ENCODE data around the gene CPNE7.

DNA sequence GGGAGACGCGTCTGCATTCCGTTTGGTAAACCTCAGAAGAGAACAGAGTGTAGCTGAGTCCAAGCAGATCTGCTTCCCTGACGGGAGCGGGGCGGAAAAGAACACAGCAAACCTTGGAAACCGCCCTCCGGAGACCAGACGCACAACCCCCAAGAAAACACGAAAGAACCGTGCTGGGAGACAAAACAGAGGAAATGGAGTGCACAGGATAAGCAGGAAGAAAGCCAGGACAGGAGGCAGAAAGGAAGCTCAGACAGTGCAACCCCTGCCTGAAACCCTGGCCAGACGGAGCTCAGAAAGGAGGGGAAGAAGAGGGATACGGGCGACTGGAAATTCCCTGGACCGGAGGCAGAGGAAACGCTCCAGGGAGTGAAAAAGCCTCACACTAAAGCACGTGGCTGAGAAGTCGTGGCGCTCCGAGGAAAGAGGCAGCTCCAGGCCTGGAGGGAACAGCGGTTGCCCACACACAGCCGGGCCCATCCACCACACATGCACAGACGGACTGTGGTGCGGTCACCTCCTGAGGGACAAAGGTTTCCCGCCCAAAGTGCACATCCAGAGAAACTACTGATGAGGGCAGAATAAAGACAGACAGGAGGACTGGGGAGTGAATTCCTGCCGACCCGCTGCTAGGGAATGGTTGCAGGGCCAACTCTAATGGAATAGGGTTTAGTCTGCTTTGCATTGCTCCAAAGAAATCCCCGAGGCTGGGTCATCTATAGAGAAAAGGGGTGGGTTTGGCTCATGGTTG, 48.1 kb downstream of the CPNE7 start:
- no peak for TF ChIP-seq CTCF (conservative IDR thresholded peaks at IDR 0.05; ENCODE audit: low read length)
- TF ChIP-seq EZH2phosphoT487 (IDR thresholded peaks at IDR 0.05; ENCODE audit: borderline replicate concordance): no peak
